ES-I3 (cell line): ENCODE measurements around the gene KATNAL1.
"Not testable (repeated sequence)": the region's sequence is repeated elsewhere in the genome, so short reads cannot be mapped to it uniquely, and the experiment has no call there.

ENCODE experiments used
- H3K36me3 ChIP-seq: 2 replicates; pipeline ENCODE4 v1.6.1; 2013; ENCODE audit warnings: mild to moderate bottlenecking, low read length, control low read depth, moderate library complexity; ENCODE audit not compliant: insufficient read depth
- H3K4me1 ChIP-seq: 2 replicates; pipeline ENCODE4 v1.6.1; 2013; ENCODE audit warnings: mild to moderate bottlenecking, control low read depth, low read length; ENCODE audit not compliant: insufficient read depth
- H3K9ac ChIP-seq: 2 replicates; pipeline ENCODE4 v1.6.1; 2013; ENCODE audit warnings: low read depth, mild to moderate bottlenecking, low read length, moderate library complexity
- H3K9me3 ChIP-seq: 2 replicates; pipeline ENCODE4 v1.6.1; 2013; ENCODE audit warnings: mild to moderate bottlenecking, low read length, moderate library complexity; ENCODE audit not compliant: control insufficient read depth, insufficient read depth

The KATNAL1 gene

GRCh38 chr13:30292325-30292724 is 15.0 kb downstream of the KATNAL1 start:
- Histone ChIP-seq H3K9me3 (no peaks in the 10 kb centered on the region), H3K36me3 (no peaks in the 10 kb centered on the region), H3K9ac (no peak overlapping the region), H3K4me1 (no peaks in the 10 kb centered on the region)

DNA sequence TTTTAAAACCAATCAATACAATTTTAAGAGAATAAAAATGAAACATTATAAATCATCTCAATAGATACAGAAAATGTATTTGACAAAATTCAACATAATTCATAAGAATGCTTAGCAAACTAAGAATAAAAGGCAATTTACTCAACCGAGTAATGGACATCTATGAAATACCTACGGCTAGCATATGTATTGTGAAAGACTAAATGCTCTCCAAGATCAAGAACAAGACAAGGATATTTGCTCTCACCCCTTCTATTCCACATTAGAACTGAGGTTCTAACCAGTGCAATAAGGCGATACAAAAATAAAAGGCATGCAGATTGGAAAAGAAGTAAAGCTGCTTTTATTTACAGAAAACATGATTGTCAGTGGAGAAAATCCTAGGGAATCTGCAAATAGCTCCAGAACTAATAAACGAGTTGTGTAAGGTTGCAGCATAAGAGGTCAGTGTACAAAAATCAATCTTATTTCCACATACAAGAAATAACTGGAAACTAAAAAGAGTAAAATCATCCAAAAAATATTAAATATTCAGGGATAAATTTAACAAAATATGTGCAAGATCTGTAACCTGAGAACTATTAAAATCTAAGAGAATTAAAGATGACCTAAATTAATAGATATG is 16.4 kb downstream of the KATNAL1 start:
- peaks cover 6% of the 10 kb centered on the region; the same call in 1 of the 2 replicates for H3K9me3 ChIP-seq
- H3K4me1 ChIP-seq: no peaks in the 10 kb centered on the region
- H3K9ac ChIP-seq: no peak overlapping the region
- no peaks in the 10 kb centered on the region for H3K36me3 ChIP-seq

- no peaks in the 10 kb centered on the region for H3K4me1 ChIP-seq
These were observed 17.8 kb downstream of the KATNAL1 start for GRCh38 chr13:30289533-30289932.

DNA sequence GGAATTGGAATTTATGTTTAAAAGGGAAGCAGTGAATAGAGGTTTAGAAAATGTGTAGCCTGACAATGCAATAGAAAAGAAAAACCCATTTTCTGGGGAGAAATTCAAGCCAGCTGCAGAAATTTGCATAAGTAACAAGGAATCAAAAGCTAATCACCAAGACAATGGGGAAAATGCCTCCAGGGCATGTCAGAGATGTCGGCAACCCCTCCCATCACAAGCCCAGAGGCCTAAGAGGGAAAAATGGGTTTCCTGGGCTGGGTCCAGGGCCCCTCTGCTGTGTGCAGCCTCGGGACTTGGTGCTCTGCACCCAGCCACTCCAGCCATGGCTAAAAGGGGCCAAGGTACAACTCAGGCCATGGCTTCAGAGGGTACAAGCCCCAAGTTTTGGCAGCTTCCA is 21.3 kb downstream of the KATNAL1 start:
- H3K9me3 ChIP-seq, H3K9ac ChIP-seq, H3K4me1 ChIP-seq, H3K36me3 ChIP-seq: not testable (repeated sequence)

More at GRCh38 chr13:30289533-30289932, 17.8 kb downstream of the KATNAL1 start:
- no peaks in the 10 kb centered on the region for H3K36me3 ChIP-seq
- no peak overlapping the region for H3K9ac ChIP-seq
- peaks cover 6% of the 10 kb centered on the region; the same call in 1 of the 2 replicates for H3K9me3 ChIP-seq

DNA sequence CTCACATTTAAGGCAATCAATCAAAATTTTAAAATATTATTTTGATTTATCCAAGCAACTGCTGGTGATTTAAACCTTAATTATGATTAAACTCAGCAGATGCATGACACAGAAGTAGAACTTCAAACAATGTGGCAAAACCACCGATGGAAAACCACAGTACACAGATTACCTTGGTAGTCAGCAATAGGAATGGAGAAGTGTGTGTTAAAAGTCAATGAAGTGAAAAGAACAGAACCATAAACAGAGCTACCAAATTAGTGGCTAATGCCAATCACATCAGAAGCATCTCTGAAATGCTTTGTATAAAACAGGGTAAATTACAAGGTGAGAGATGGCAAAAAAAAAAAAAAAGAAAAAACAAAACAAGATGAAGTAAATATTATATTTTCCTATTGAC is 31.2 kb downstream of the KATNAL1 start:
- H3K36me3 ChIP-seq: 0 out of 2 replicates have a peak, but pooled peaks cover 4% of the 10 kb centered on the region
- no peak overlapping the region for H3K9ac ChIP-seq
- H3K9me3 ChIP-seq: no peaks in the 10 kb centered on the region
- H3K4me1 ChIP-seq: no peaks in the 10 kb centered on the region

DNA sequence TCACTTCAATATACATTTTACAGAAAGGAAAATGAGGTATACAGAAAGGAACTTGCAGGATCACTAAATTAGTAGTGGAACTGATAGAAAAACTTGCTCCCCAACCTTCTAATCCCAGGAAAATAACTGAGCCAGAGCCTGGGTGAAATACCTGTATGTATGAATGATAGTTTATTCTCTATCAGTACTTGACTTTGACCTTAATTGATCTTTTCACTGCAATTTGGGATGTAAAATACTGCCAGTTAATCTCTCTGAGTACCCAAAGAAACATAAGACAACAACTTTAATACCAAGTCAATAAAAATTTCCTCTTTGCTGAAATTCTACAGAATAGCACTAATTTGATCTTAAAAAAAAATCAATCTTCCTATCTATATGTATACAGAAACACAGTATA is 33.3 kb downstream of the KATNAL1 start:
- Histone ChIP-seq H3K9me3 (no peaks in the 10 kb centered on the region), H3K9ac (no peak overlapping the region), H3K36me3 (no peaks in the 10 kb centered on the region), H3K4me1 (no peaks in the 10 kb centered on the region)

DNA sequence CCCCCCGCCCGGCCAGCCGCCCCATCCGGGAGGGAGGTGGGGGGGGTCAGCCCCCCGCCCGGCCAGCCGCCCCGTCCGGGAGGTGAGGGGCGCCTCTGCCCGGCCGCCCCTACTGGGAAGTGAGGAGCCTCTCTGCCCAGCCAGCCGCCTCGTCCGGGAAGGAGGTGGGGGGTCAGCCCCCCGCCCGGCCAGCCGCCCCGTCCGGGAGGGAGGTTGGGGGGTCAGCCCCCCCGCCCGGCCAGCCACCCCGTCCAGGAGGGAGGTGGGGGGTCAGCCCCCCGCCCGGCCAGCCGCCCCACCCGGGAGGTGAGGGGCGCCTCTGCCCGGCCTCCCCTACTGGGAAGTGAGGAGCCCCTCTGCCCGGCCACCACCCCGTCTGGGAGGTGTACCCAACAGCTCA is 37.3 kb downstream of the KATNAL1 start:
- H3K9ac ChIP-seq, H3K36me3 ChIP-seq, H3K4me1 ChIP-seq, H3K9me3 ChIP-seq: not testable (repeated sequence)

GRCh38 chr13:30268673-30269072 is 38.7 kb downstream of the KATNAL1 start:
- Histone ChIP-seq H3K9ac (no peak overlapping the region), H3K4me1 (no peaks in the 10 kb centered on the region), H3K36me3 (0 out of 2 replicates have a peak, but pooled peaks cover 3% of the 10 kb centered on the region), H3K9me3 (no peaks in the 10 kb centered on the region)

- 0 out of 2 replicates have a peak, but pooled peaks cover 3% of the 10 kb centered on the region for H3K36me3 ChIP-seq
- no peaks in the 10 kb centered on the region for H3K4me1 ChIP-seq
- no peak overlapping the region for H3K9ac ChIP-seq
- H3K9me3 ChIP-seq: no peaks in the 10 kb centered on the region
These were observed 40.6 kb downstream of the KATNAL1 start for GRCh38 chr13:30266756-30267155.

GRCh38 chr13:30259149-30259733 is 48.1 kb downstream of the KATNAL1 start:
- not testable (repeated sequence) for H3K36me3 ChIP-seq, H3K4me1 ChIP-seq, H3K9me3 ChIP-seq, H3K9ac ChIP-seq

DNA sequence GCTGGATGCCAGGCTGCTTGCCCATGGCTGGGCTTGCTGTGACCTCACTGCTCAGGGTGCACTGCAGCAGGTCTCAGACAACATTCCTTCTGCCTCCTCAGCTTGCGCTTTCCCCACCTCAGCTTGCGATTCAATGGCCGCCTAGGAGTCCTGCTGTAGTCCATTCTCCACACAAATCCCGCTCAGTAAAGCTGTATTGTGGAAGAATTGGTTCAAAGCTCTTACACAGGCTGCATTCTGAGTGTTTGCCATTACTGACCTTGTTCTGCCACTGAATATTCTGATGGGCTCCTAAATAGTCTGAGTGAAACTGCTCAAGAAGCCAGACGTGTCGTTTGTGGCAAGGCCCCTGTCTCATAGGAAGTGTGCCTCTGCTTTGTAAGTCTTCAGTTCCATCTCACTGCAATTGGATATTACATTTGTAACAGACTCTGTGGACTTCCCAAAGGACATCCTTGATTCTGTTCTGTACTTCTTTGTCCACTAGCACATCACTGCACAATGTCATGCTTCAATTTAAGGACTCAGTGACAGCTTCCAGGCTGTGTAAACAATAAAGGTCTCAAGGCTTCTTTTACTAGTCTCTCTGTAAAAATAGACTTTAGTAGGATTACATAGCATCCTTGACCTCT is 49.8 kb downstream of the KATNAL1 start:
- H3K9ac ChIP-seq: no peak overlapping the region

DNA sequence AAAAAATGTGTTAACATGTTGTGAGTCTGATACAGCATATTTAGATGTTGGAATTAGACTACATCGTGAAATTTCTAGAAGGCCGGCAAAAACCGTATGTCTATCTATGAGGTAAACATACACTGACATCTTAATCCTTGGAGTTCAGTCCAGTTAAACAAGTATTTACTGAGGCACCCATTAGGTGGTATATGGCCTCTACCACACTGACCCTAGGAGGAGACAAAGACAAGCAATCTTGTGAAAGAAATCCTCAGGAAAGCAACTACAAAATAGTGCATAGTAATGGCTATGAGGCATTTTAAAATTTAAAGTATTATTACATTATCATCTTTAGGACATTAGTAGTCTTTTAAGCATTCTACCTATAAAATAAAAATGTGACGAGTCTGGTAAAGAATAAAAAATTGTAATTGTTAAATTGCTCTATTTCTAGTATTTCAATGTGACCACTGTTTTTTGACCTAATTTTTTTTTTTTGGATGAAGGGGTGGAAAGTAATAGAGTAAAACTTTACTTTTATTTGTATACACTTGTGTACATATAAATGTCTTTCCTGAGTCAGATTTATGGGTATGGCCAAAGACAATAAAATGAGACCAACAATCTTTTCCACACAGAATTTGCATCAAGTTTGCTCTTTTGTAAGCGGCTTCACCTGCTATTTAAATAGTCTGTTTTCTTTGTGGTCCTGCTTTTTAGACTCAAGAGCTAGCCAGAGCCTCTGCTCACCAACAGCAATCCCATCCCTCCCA is 50.5 kb downstream of the KATNAL1 start:
- no peaks in the 10 kb centered on the region for H3K4me1 ChIP-seq
- no peak overlapping the region for H3K9ac ChIP-seq

More for the DNA sequence above, 49.8 kb downstream of the KATNAL1 start:
- no peaks in the 10 kb centered on the region for H3K9me3 ChIP-seq
- no peaks in the 10 kb centered on the region for H3K36me3 ChIP-seq
- no peaks in the 10 kb centered on the region for H3K4me1 ChIP-seq

DNA sequence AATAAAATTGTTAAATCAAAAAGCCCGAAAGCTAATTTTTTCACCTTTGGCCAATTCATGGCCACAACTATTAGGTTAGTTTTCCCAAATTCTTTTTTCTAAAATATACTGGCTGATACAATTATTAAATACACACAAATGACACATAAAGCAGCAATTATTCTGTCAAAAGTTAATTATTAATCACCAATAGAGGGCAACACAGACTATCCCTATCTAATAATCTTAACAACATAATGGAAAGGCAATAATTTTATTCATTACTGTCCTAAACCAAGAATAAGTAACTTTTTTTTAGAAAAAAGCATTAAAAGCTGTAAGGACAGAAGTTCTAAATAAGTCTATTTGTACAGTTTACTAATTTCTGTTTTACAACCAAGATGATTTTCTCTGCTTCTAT is 51.7 kb downstream of the KATNAL1 start:
- H3K36me3 ChIP-seq: no peaks in the 10 kb centered on the region
- no peaks in the 10 kb centered on the region for H3K4me1 ChIP-seq
- H3K9ac ChIP-seq: no peak overlapping the region
- H3K9me3 ChIP-seq: no peaks in the 10 kb centered on the region

More for the DNA sequence above, 50.5 kb downstream of the KATNAL1 start:
- Histone ChIP-seq H3K9me3 (no peaks in the 10 kb centered on the region), H3K36me3 (no peaks in the 10 kb centered on the region)

DNA sequence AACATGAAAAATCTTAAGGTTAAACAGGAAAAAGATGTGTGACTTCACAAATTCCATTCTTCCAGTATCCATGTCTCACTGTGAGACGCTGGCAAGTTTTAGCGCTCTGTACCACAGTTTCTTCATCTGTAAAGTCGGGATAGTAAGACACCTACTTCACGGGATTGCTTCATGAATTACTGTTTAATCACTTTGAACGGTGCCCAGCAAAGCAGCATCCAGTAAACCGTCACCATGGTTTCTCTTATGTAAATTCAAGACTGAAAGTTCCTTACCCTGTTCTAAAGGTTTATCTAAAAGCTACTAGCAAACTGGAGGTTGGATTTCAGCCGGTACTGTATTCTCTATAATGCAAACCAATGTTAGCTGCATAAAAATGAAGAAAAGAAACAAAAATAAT is 53.5 kb downstream of the KATNAL1 start:
- H3K4me1 ChIP-seq: no peaks in the 10 kb centered on the region
- no peak overlapping the region for H3K9ac ChIP-seq
- no peaks in the 10 kb centered on the region for H3K36me3 ChIP-seq
- peaks cover 7% of the 10 kb centered on the region; the same call in 1 of the 2 replicates for H3K9me3 ChIP-seq
